ENCODE measurements around the gene BTF3L4.
A peak's percentile ranks its signal among the peaks of the same experiment; 100 is the strongest.

BTF3L4 gene

DNA sequence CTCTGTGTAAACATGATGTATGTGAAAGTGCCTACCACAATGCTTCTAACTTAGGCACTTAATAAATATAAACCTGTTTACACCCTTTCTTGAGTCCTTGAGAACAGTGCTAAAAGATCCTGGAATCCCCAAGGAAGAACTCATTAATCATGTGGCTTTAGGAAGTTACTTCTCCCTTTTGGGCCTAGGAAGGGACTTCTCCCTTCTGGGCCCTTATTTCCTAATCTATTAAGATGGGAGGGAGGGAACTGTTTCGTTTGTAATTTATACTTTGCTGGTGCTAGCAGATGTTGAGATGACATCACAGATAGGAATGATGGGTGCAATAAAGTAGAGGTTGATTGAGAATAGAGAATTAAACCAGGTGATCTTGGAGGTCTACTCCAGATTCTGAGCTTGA is 1.2 kb downstream of the BTF3L4 start:
- H3K27me3 ChIP-seq (replicated peaks; ENCODE audit: control insufficient read depth, insufficient read depth, low read length): no peaks in the 10 kb centered on the region
- no peak for DNase-seq (ENCODE audit: extremely low read depth, insufficient read length)
- peak overlapping the region; percentile 81 for H3K4me3 ChIP-seq (replicated peaks; ENCODE audit: low read depth, low read length)
- H3K36me3 ChIP-seq (ENCODE audit: control insufficient read depth, insufficient read depth, low read length): peaks cover 4% of the 10 kb centered on the region
- TF ChIP-seq, protein P1, sequence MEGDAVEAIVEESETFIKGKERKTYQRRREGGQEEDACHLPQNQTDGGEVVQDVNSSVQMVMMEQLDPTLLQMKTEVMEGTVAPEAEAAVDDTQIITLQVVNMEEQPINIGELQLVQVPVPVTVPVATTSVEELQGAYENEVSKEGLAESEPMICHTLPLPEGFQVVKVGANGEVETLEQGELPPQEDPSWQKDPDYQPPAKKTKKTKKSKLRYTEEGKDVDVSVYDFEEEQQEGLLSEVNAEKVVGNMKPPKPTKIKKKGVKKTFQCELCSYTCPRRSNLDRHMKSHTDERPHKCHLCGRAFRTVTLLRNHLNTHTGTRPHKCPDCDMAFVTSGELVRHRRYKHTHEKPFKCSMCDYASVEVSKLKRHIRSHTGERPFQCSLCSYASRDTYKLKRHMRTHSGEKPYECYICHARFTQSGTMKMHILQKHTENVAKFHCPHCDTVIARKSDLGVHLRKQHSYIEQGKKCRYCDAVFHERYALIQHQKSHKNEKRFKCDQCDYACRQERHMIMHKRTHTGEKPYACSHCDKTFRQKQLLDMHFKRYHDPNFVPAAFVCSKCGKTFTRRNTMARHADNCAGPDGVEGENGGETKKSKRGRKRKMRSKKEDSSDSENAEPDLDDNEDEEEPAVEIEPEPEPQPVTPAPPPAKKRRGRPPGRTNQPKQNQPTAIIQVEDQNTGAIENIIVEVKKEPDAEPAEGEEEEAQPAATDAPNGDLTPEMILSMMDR (IDR thresholded peaks at IDR 0.05; ENCODE audit: insufficient read depth, low read length, poor library complexity, severe bottlenecking): no peak

DNA sequence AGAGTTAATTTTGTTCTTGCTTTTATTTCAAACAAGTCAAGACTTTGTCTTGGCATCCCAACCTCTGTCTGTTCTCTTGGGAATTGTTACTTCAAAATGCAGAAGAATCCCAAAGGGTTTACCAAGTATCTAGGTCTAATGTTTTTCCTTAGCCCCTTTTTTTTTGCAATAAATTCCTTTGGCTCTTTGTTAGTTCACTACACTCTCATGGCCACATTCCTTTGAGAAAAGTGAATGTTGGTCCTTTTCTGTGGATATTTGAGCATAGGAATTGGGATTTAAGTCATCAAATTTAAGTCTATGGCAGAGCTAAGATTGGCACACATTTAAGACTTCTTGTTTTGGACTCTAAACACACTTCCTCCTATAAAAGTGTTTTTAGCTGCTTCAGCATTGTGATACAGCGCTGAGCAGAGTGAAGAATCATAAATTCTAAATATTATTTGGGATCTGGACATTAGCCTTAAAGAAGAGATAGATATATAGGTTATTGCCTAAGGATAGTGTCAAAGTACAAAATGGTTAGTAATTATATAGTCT is 1.9 kb downstream of the BTF3L4 start:
- Histone ChIP-seq H3K4me3 (replicated peaks; ENCODE audit: low read depth, low read length) (no peak overlapping the region), H3K27me3 (replicated peaks; ENCODE audit: control insufficient read depth, insufficient read depth, low read length) (no peaks in the 10 kb centered on the region), H3K36me3 (ENCODE audit: control insufficient read depth, insufficient read depth, low read length) (peaks cover 5% of the 10 kb centered on the region; the same call in 1 of the 2 replicates)
- TF ChIP-seq, protein P1 (IDR thresholded peaks at IDR 0.05; ENCODE audit: insufficient read depth, low read length, poor library complexity, severe bottlenecking): no peak
- DNase-seq (ENCODE audit: extremely low read depth, insufficient read length): no peak

DNA sequence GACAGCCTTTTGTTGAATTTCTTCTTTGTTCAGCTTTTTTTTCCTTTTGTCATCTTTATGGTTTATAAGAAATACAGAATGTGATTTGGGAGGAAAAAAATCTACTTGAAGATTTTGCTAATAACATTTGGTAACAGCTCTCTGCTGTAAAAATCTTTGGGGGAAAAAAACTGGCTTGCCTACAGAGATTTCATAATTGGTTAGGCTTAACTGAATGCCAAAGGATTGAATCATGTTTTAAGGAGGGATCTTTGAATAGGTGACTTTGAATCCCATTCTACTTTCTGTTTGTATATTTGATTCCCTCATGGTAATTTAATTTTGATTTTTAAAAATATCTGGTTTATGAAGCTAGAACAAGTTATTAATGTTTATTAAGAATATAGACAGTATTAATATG is 3.2 kb downstream of the BTF3L4 start:
- Histone ChIP-seq H3K36me3 (ENCODE audit: control insufficient read depth, insufficient read depth, low read length) (peaks cover 9% of the 10 kb centered on the region), H3K27me3 (replicated peaks; ENCODE audit: control insufficient read depth, insufficient read depth, low read length) (no peaks in the 10 kb centered on the region), H3K4me3 (replicated peaks; ENCODE audit: low read depth, low read length) (no peak overlapping the region)
- DNase-seq (ENCODE audit: extremely low read depth, insufficient read length): no peak
- TF ChIP-seq, protein P1 (IDR thresholded peaks at IDR 0.05; ENCODE audit: insufficient read depth, low read length, poor library complexity, severe bottlenecking): no peak

DNA sequence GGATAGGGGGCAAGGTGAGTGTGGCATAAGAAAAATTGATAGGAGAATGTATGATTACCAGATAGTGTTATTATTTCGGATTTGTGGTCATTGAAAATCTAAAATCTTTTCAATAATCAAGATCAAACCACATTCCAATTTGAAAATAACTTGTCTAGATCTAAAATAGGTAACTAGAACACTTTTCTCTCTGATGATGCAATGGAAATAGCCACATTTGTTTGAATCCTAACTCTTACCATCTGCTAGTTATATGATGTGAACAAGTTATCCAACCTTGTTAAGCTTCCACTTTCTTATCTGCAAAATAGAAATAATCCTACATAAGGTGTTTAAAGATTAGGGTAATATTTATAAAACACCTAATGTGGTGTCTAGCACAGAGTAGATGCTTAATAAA is 3.8 kb downstream of the BTF3L4 start:
- TF ChIP-seq, protein P1 (IDR thresholded peaks at IDR 0.05; ENCODE audit: insufficient read depth, low read length, poor library complexity, severe bottlenecking): no peak
- Histone ChIP-seq H3K4me3 (replicated peaks; ENCODE audit: low read depth, low read length) (no peak overlapping the region), H3K36me3 (ENCODE audit: control insufficient read depth, insufficient read depth, low read length) (peaks cover 9% of the 10 kb centered on the region), H3K27me3 (replicated peaks; ENCODE audit: control insufficient read depth, insufficient read depth, low read length) (no peaks in the 10 kb centered on the region)
- DNase-seq (ENCODE audit: extremely low read depth, insufficient read length): no peak

DNA sequence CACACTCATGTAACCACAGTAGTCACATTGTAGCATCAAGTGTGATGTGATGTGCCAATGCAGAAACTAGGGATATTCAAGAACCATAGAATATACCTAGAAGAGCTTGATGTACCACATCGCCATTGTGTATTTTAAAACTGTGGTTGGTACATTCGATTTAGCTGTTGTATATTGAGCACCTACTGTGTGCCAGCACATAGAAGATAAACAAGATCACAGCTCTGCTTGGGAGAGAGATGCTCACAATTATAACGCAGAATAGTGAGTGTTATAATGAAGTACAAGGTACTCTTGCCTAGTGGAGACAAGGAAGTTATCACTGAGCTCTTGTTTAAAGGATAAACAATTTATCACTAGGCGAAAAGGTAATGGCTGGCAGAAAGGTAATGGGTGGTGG is 4.7 kb downstream of the BTF3L4 start:
- Histone ChIP-seq H3K27me3 (replicated peaks; ENCODE audit: control insufficient read depth, insufficient read depth, low read length) (no peaks in the 10 kb centered on the region), H3K36me3 (ENCODE audit: control insufficient read depth, insufficient read depth, low read length) (peaks cover 10% of the 10 kb centered on the region), H3K4me3 (replicated peaks; ENCODE audit: low read depth, low read length) (no peak overlapping the region)
- no peak for DNase-seq (ENCODE audit: extremely low read depth, insufficient read length)
- TF ChIP-seq, protein P1 (IDR thresholded peaks at IDR 0.05; ENCODE audit: insufficient read depth, low read length, poor library complexity, severe bottlenecking): no peak

DNA sequence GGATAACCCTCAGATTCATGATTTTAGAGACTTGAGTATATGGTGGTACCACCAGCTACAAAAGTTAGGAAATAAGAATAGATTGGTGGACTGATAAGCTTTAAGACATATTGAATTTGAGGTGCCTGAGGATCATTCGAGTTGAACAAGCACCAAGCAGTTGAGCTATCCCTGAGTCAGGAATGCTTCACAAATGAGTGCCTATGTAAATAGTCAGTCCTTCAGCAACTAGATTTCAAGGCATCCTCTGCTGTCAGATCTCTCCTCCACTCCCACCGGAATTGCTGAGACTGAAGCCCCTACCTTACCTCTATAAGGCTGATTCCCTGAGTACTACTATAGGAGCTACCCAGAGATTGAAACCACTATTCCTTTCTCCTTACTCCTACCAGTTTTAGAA is 7.1 kb downstream of the BTF3L4 start:
- H3K36me3 ChIP-seq (ENCODE audit: control insufficient read depth, insufficient read depth, low read length): peaks cover 10% of the 10 kb centered on the region
- H3K4me3 ChIP-seq (replicated peaks; ENCODE audit: low read depth, low read length): no peak overlapping the region
- TF ChIP-seq, protein P1 (IDR thresholded peaks at IDR 0.05; ENCODE audit: insufficient read depth, low read length, poor library complexity, severe bottlenecking): no peak
- no peak for DNase-seq (ENCODE audit: extremely low read depth, insufficient read length)
- no peaks in the 10 kb centered on the region for H3K27me3 ChIP-seq (replicated peaks; ENCODE audit: control insufficient read depth, insufficient read depth, low read length)
